GM19455 (cell line): ENCODE data around the gene ZNF154.

Experiments
- ATAC-seq: cut with Tn5 transposase; IDR thresholded peaks from one replicate; pipeline ENCODE4 v1.9.1; 2021; ENCODE audit not compliant: unreplicated experiment

The ZNF154 gene

DNA sequence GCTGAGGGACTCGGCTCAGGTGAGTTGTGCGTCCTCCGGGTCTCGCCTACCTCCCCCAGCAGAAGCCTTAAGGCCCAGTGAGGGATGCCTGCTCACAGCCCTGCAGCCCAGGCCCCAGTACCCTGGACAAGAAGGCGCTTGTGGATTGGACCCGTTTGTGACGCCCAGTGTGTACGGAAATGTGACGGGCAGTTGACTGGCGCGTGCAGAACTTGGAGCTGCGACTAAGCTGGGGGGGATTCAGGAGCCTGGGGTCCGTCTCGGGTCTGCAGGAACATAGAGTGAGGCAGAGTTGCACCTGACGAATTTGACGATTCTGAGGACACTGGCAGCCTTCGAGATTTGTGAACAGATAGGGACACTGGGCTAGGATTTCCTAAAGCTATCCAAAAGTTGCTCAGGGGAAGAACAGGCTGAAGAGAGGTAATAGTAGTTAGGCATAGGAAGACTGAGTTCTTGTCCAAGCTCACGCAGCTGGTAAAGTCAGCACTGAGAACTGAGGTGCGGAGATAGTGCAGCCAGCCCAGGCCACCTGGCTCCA lies 26.7 kb downstream of the ZNF154 start:
- ATAC-seq = no peak

DNA sequence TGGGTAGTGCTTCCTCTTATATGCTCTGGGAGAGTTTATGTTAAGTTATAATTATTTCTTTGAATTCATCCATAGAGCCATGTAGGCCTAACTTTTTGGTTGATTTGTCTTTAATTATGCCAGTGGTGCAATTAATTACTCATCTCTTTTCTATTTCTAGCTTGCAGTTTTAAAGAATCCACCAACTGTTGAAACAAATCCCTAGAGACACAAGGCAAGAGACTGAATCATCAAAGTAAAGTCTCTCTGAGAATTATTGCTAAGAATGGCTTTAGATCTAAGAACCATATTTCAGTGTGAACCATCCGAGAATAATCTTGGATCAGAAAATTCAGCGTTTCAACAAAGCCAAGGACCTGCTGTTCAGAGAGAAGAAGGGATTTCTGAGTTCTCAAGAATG lies 33.1 kb downstream of the ZNF154 start:
- ATAC-seq = no peak

DNA sequence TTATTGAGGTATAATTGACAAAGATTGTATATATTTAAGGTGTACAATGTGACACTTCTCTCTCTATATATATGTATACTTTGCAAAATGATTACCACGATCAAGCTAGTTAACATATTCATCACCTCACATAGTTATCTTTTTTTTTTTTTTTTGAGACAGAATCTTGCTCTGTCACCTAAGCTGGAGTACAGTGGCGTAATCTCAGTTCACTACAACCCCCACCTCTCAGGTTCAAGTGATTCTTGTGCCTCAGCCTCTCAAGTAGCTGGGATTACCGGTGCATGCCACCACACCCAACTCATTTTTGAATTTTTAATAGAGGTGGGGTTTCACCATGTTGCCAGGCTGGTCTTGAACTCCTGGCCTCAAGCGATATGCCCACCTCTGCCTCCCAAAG lies 36.5 kb downstream of the ZNF154 start:
- no peak for ATAC-seq

DNA sequence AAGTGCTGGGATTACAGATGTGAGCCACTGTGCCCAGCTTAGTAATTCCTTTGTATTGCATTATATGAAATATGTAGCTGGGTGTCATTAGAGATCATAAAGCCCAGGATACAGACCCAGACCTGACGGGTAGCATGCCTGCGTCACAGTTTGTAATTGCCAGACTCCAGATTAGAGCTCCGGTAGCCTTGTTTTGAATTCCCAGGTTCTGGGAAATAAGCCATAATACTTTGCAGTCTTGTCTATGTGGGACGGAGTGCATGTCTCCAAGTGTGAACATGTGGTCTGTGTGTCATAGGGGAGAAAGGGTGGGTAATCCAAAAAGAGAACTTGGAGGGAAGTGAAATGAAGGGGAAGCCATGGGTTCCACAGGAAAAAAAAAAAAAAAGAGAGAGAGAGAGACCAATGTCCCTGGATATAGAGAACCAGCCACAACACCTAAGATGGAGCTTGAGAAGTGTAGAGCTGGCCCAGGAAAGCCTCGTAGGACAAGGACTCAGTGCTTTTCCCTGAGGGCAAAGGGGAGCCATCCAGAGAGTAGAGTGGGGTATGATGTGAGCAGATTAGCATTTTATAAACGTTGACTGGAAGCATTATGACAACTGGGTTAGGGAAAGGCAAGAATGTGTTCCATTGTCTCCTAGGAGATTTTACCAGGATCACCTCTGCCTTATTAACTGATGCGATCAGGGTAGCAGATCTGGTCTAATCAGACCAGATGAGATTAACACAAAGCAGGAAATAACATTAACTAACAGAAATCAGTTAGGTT lies 37.7 kb downstream of the ZNF154 start:
- ATAC-seq = no peak

DNA sequence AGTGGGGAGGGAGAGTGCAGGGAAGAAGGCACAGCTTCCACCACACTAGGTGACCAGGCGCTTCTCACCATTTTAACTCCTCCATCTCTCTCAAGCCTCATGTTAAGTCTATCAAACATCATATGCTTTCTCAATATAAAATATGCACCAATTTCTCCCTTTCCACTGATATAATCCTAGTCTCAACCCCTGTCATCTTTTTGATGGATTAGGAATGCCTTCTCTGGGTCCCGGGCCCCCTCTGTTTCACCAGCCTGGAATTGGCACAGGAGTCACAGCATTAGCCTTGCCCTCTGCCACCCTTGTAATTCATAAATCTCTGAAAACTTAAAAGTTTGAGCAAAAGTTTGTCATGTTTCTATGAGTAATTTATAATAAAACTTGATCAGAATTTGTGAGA lies 40.4 kb downstream of the ZNF154 start, which contains the start of gene ZSCAN4:
Gene ZSCAN4 (plus strand): TSS at position 301 of the 400 bp plus-strand sequence. CDS start 7,211 bp downstream, outside the sequence.
- ATAC-seq = no peak

DNA sequence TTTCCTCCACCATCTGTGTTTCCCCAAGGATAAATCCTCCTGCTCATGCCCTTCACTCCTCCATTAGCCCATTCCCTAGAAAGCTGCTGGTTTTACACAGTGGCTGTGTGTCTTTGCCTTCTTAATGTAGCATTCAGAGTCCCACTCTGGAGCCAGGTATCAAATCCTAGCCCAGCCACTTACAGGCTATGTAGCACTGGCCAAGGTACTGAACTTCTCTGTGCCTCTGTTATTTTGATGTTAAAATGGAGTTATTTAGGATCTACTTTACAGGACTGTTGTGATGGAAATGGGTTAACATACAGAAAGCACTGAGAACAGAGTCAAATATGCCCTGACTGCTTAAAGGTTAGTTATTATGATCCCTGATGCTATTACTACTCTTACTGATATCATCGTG lies 41.8 kb downstream of the ZNF154 start:
- ATAC-seq = no peak

DNA sequence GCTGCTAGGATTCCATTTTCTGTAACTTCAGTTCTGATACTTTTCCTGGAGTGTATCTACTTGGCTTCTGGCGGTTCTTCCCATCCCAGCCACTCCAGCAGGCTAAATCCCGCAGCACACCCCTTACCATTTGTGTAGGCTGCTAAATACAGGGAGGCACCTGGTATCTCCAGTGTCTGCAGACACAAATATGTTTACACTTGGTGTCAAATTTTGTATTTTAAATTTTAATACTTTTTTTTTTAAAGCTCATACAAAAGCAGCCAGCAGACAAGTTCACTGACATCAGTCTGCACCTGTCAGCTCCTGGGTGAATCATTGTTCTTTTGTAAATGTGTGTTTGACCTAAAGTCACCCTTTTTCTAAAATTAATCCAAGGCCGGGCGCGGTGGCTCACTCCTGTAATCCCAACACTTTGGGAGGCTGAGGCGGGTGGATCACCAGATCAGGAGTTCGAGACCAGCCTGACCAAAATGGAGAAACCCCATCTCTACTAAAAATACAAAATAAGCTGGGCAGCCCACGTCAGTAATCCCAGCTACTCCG lies 43.7 kb downstream of the ZNF154 start:
- ATAC-seq = no peak

DNA sequence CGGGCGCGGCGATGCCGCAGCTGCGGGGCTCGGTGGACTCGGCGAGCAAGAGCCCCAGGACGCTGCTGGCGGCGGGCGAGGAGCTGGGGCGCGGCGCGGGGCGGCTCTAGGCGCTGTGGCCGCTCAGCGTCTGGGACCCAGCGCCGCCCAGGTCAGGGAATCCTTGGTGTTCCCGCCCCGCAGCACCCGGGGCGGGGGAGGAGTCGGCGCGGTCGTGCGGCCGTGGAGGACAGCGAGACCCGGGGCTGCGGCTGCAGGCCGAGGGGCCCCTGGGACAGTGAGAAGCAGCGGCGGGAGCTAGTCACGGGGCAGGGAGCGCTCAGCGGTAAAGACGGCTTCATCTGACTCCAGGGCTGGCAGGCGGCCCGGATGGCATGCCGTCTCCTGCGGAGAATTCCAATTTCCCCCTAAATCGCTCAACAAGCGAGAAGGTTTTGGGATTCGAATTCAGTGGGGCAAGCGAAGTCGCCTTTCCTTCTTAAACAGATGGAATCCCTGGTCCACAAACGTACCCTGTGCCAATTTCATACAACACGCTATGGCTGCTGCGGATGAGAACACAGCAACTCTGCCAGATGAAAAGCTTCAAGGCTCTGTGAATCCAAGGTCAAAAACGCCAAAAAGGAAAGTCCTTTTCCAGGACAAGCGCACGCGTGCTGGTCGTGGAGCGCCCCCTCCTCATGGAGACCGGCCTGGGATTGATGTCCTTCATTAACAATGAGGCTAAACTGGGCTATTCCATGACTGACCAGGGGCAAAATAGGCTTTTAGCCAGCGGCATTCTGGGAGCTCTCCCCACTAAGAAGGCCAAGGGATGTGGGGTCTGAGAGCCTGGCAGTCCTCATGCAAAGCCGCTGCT lies 44.5 kb downstream of the ZNF154 start:
- ATAC-seq = no peak

DNA sequence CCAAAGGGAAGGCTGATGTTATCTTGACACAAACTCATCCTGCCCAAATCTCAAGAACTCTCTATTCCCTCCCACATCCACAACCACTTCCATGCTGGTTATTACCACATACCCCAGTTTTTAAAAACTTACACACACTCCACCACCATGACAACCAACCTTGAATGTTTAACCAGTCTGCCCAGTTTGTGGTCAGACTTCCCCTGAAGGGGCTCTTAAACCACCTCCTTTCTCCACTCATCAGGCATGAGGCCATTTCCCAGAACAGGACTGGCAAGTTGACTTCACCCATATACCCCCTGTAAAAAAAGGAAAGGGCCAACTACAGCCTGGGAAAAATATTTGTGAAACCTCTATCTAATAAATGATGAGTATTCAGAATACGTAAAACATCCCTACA lies 52.7 kb downstream of the ZNF154 start:
- no peak for ATAC-seq

DNA sequence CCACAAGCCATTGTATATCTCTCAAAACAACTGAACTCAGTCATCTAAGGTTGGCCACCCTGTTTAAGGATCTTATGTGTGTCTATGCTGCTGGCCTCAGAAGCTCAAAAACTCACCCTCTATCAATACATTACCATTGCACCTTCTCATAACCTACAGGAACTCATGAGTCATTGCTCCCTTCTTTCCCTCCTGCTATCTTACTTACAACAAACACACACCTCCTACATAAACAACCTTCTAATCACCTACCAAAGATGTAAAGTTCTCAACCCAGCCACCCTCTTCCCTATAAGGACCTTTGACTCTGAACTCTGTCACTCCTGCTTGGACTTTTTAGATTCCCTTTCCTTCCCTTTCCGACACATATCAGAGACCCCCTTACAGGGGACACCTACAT lies 53.6 kb downstream of the ZNF154 start:
- ATAC-seq = no peak

DNA sequence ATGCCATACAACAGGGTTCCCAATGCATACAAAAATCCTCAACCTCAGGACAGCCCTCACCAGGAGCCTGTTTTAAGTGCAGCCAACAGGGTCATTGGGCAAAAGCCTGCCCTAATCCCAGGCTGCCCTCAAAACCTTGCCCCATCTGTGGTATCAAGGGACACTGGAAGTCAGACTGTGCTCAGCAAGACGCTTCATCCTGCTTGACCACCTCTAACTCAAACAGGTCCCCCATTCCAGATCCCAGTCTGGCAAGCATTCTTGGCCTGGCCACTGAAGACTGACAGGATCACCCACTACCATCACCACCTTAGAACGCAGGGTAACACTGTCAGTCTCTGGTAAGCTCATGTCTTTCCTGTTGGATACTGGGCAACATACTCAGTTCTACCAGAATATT lies 55.3 kb downstream of the ZNF154 start:
- no peak for ATAC-seq

DNA sequence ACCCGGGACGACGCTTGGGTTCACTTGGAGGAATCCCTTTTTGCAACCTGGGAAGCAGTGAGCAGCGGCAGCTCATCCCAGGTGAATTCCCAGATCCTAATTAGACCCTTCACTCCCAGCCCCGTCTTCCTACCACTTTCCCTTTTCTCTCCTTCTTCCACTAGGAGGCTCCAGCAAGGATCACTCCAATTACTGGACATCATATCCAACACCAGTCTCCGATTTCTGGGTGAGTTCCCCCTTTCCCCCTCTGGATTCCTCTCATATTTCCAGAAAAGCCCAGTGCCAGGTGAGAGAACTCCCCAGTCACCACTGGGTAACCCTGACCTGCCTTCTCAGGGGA lies 57.4 kb downstream of the ZNF154 start:
- ATAC-seq = no peak

DNA sequence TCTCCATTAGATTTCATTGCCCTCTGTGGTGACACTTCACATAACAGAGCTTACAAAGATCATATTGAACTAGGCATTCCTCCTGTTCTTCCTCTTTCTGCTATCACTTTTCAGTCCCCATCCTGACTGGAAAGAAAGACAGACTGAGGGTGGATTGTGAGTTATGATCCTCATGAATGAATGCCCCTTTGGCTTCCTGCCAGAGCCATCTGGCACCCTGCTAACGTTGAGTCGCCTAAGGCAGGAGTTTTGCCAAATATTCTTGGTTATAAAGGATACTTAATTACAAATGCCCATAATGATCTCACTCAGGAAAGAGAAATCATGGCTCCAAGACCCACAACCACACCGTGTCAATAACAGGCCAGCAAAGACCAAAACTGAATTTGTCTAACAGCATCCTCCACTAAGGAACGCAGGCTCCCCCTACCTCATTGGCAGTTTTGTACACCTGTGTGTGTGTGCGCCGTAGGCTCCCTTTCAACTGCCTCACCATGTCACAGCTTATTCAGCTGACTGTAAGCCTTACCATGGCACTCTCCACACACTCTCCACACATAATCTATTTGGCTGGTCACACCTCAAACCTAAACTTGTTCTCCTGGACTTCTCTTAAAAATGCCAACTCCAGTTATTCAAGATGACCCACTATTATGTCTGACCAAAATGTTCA lies 60.5 kb downstream of the ZNF154 start:
- no peak for ATAC-seq
